AG04450 (cell line): ENCODE results near the gene TMEM150C. TPM values are rescaled to one million over a fixed set of nuclear protein-coding genes. Genes with fewer than 3 reads are reported as not detected.

Source experiments
- CTCF ChIA-PET: fragments of 300-600, 350-600 bp; formaldehyde crosslinking; extraction: SDS; loops from one replicate; lab custom pipeline; 2022; ENCODE audit warnings: antibody characterized with exemption, inconsistent platforms; lab: Charles Lee
- POLR2A ChIA-PET: fragments of 350-600 bp; formaldehyde crosslinking; extraction: SDS; loops from one replicate; lab custom pipeline; 2021; ENCODE audit warnings: antibody characterized with exemption, inconsistent platforms; lab: Yijun Ruan, JAX
- DNase-seq: peaks from one replicate; pipeline ENCODE4 v3.0.0-alpha.2; 2011; ENCODE audit warnings: low read depth, low spot score
- H3K27ac ChIP-seq: one replicate; pipeline ENCODE4 v1.5.1; 2012; ENCODE audit warnings: low read depth, low read length, control low read depth
- H3K27me3 ChIP-seq: one replicate; pipeline ENCODE4 v1.6.0; 2012; ENCODE audit warnings: low read length; ENCODE audit not compliant: control insufficient read depth, insufficient read depth
- H3K4me3 ChIP-seq: 2 replicates; pipeline ENCODE4 v1.5.1; 2011; ENCODE audit warnings: mild to moderate bottlenecking, low read depth, low read length, control low read depth
- H3K9me3 ChIP-seq: 2 replicates; pipeline ENCODE4 v1.5.1; 2012; ENCODE audit warnings: low read length; ENCODE audit not compliant: control insufficient read depth, insufficient read depth
- CTCF ChIP-seq: IDR thresholded peaks from 2 replicates; pipeline ENCODE4 v1.5.1; 2011; ENCODE audit warnings: low read depth, low read length, control low read depth, inconsistent platforms
- polyA plus RNA-seq: library from polyadenylated mRNA; depleted of rRNA; stranded (reverse); fragments of >200 nt; gene quantifications from 2 replicates; pipeline ENCODE4 v1.2.3, GENCODE V29; 2011

Gene TMEM150C
- polyA plus RNA-seq, 1 experiment = 0.06 TPM

GRCh38 chr4:82525307-82525911 is 36.4 kb downstream of the TMEM150C start:
- Histone ChIP-seq H3K27ac (no peak overlapping the region), H3K4me3 (no peak overlapping the region), H3K9me3 (no peaks in the 10 kb centered on the region), H3K27me3 (peaks cover 8% of the 10 kb centered on the region)
- ChIA-PET POLR2A (no interaction called here), CTCF (no interaction called here)
- TF ChIP-seq CTCF = no peak
- no peak for DNase-seq

GRCh38 chr4:82524570-82525152 is 37.1 kb downstream of the TMEM150C start:
- POLR2A ChIA-PET = no interaction called here

GRCh38 chr4:82523179-82523578 is 38.6 kb downstream of the TMEM150C start:
- Histone ChIP-seq H3K27me3 (peaks cover 8% of the 10 kb centered on the region), H3K4me3 (no peak overlapping the region), H3K9me3 (no peaks in the 10 kb centered on the region), H3K27ac (no peak overlapping the region)
- TF ChIP-seq CTCF = no peak
- ChIA-PET POLR2A (no interaction called here), CTCF (no interaction called here)
- no peak for DNase-seq

More at GRCh38 chr4:82524570-82525152, 37.1 kb downstream of the TMEM150C start:
- DNase-seq = no peak
- CTCF ChIA-PET = no interaction called here
- TF ChIP-seq CTCF = no peak
- H3K9me3 ChIP-seq = no peaks in the 10 kb centered on the region
- H3K27ac ChIP-seq = no peak overlapping the region
- no peak overlapping the region for H3K4me3 ChIP-seq
- peaks cover 8% of the 10 kb centered on the region for H3K27me3 ChIP-seq

- Histone ChIP-seq H3K27me3 (peaks cover 7% of the 10 kb centered on the region), H3K4me3 (no peak overlapping the region), H3K9me3 (no peaks in the 10 kb centered on the region), H3K27ac (no peak overlapping the region)
- no peak for TF ChIP-seq CTCF
- CTCF ChIA-PET = no interaction called here
- POLR2A ChIA-PET = no interaction called here
- DNase-seq = no peak
These were observed 39.3 kb downstream of the TMEM150C start for GRCh38 chr4:82522472-82522871.

GRCh38 chr4:82521283-82521682 is 40.5 kb downstream of the TMEM150C start:
- CTCF ChIA-PET = no interaction called here
- TF ChIP-seq CTCF = no peak
- DNase-seq = no peak
- POLR2A ChIA-PET = no interaction called here
- Histone ChIP-seq H3K27ac (no peak overlapping the region), H3K27me3 (peaks cover 4% of the 10 kb centered on the region), H3K9me3 (no peaks in the 10 kb centered on the region), H3K4me3 (no peak overlapping the region)
